H9 (cell line): Measurements from ENCODE around the gene AJAP1. TPM values are rescaled to one million over a fixed set of nuclear protein-coding genes. Genes with fewer than 3 reads are reported as not detected.

ENCODE experiments used
- DNase-seq: peaks from one replicate; pipeline ENCODE4 v3.0.0-alpha.2; 2017
- H2AFZ ChIP-seq: one replicate; pipeline ENCODE4 v1.6.1; 2013; ENCODE audit warnings: mild to moderate bottlenecking, low read length, control low read depth, moderate library complexity
- H2AK5ac ChIP-seq: 2 replicates; pipeline ENCODE4 v1.6.1; 2013; ENCODE audit warnings: low read length, control low read depth, mixed read lengths; ENCODE audit not compliant: insufficient read length
- H2BK120ac ChIP-seq: one replicate; pipeline ENCODE4 v1.6.1; 2013; ENCODE audit warnings: low read depth, mild to moderate bottlenecking, low read length, control low read depth, inconsistent platforms; ENCODE audit not compliant: poor library complexity, severe bottlenecking
- H2BK12ac ChIP-seq: 2 replicates; pipeline ENCODE4 v1.6.1; 2013; ENCODE audit warnings: low read length, control low read depth, mixed read lengths, low read depth; ENCODE audit not compliant: insufficient read length
- H2BK15ac ChIP-seq: 2 replicates; pipeline ENCODE4 v1.6.1; 2013; ENCODE audit warnings: low read depth, low read length, control low read depth
- H2BK20ac ChIP-seq: one replicate; pipeline ENCODE4 v1.6.1; 2013; ENCODE audit warnings: low read depth, mild to moderate bottlenecking, low read length, control low read depth, inconsistent platforms; ENCODE audit not compliant: poor library complexity, severe bottlenecking
- H2BK5ac ChIP-seq: 2 replicates; pipeline ENCODE4 v1.6.1; 2013; ENCODE audit warnings: low read length, control low read depth, mixed read lengths; ENCODE audit not compliant: insufficient read length
- H3K14ac ChIP-seq: 2 replicates; pipeline ENCODE4 v1.6.1; 2013; ENCODE audit warnings: low read length, control low read depth; ENCODE audit not compliant: insufficient read depth
- H3K18ac ChIP-seq: 2 replicates; pipeline ENCODE4 v1.6.1; 2013; ENCODE audit warnings: low read depth, mild to moderate bottlenecking, mixed read lengths, low read length, control low read depth; ENCODE audit not compliant: insufficient read length
- H3K23ac ChIP-seq: 2 replicates; pipeline ENCODE4 v1.6.1; 2013; ENCODE audit warnings: low read length, control low read depth, mixed read lengths, low read depth; ENCODE audit not compliant: insufficient read length
- H3K23me2 ChIP-seq: 2 replicates; pipeline ENCODE4 v1.6.1; 2013; ENCODE audit warnings: low read depth, mild to moderate bottlenecking, mixed read lengths, low read length, control low read depth; ENCODE audit not compliant: insufficient read length, poor library complexity, severe bottlenecking
- H3K27ac ChIP-seq: 2 replicates; pipeline ENCODE4 v1.5.1; 2013; ENCODE audit warnings: low read length, control low read depth, mixed read lengths, low read depth; ENCODE audit not compliant: insufficient read length
- H3K27me3 ChIP-seq: 2 replicates; pipeline ENCODE4 v1.6.1; 2013; ENCODE audit warnings: low read length, control low read depth, inconsistent platforms; ENCODE audit not compliant: insufficient read depth
- H3K4ac ChIP-seq: 2 replicates; pipeline ENCODE4 v1.6.1; 2013; ENCODE audit warnings: low read depth, mild to moderate bottlenecking, control low read depth, inconsistent platforms, low read length, moderate library complexity
- H3K4me1 ChIP-seq: 2 replicates; pipeline ENCODE4 v1.6.1; 2013; ENCODE audit warnings: low read length, control low read depth, inconsistent platforms; ENCODE audit not compliant: insufficient read depth
- H3K4me2 ChIP-seq: 2 replicates; pipeline ENCODE4 v1.6.1; 2013; ENCODE audit warnings: low read length, control low read depth, mixed read lengths; ENCODE audit not compliant: insufficient read length, insufficient read depth
- H3K56ac ChIP-seq: 2 replicates; pipeline ENCODE4 v1.6.1; 2013; ENCODE audit warnings: low read depth, mild to moderate bottlenecking, mixed read lengths, low read length, control low read depth; ENCODE audit not compliant: insufficient read length
- H3K79me1 ChIP-seq: 2 replicates; pipeline ENCODE4 v1.6.1; 2013; ENCODE audit warnings: low read depth, mild to moderate bottlenecking, moderate library complexity, low read length, control low read depth, inconsistent platforms; ENCODE audit not compliant: insufficient read depth, poor library complexity, severe bottlenecking
- H3K79me2 ChIP-seq: 2 replicates; pipeline ENCODE4 v1.6.1; 2013; ENCODE audit warnings: low read length, control low read depth, inconsistent platforms; ENCODE audit not compliant: insufficient read depth
- H3K9ac ChIP-seq: 2 replicates; pipeline ENCODE4 v1.6.1; 2013; ENCODE audit warnings: low read length, control low read depth, mixed read lengths; ENCODE audit not compliant: insufficient read length; ENCODE audit errors: extremely low read depth
- H3K9me3 ChIP-seq: one replicate; pipeline ENCODE4 v1.6.1; 2013; ENCODE audit warnings: low read depth, low read length, inconsistent platforms; ENCODE audit not compliant: control insufficient read depth
- H3T11ph ChIP-seq: one replicate; pipeline ENCODE4 v1.6.1; 2013; ENCODE audit warnings: mild to moderate bottlenecking, low read length, control low read depth, inconsistent platforms
- H4K20me1 ChIP-seq: one replicate; pipeline ENCODE4 v1.6.1; 2013; ENCODE audit not compliant: control insufficient read depth, insufficient read length, insufficient read depth
- H4K5ac ChIP-seq: 2 replicates; pipeline ENCODE4 v1.6.1; 2013; ENCODE audit warnings: low read depth, mild to moderate bottlenecking, mixed read lengths, low read length, control low read depth; ENCODE audit not compliant: insufficient read length
- H4K8ac ChIP-seq: replicated peaks from 2 replicates; pipeline ENCODE4 v1.6.1; 2013; ENCODE audit warnings: low read length, control low read depth, mixed read lengths, low read depth; ENCODE audit not compliant: insufficient read length
- H4K91ac ChIP-seq: 2 replicates; pipeline ENCODE4 v1.6.1; 2013; ENCODE audit warnings: low read depth, mild to moderate bottlenecking, moderate library complexity, mixed read lengths, low read length, control low read depth; ENCODE audit not compliant: insufficient read length
- H3K27ac Mint-ChIP-seq, 3 experiments: 2 replicates in 2 of 3; 3 replicates in 1 of 3; pipeline ENCODE4 v1.8.0; 2020 to 2021; ENCODE audit warnings: mixed read lengths in 3 of 3, mild to moderate bottlenecking in 1 of 3, moderate library complexity in 1 of 3
- H3K27me3 Mint-ChIP-seq: 2 replicates; pipeline ENCODE4 v1.8.0; 2021; ENCODE audit warnings: low read depth, mild to moderate bottlenecking, moderate library complexity, mixed read lengths
- H3K36me3 Mint-ChIP-seq, 3 experiments: 2 replicates in 2 of 3; 3 replicates in 1 of 3; pipeline ENCODE4 v1.8.0; 2020 to 2021; ENCODE audit warnings: low read depth in 3 of 3, mixed read lengths in 3 of 3; ENCODE audit not compliant: insufficient read depth in 1 of 3
- H3K4me1 Mint-ChIP-seq, 2 experiments: 2 replicates each; pipeline ENCODE4 v1.8.0; 2020; ENCODE audit warnings: mixed read lengths in 2 of 2
- H3K4me3 Mint-ChIP-seq, 2 experiments: 2 replicates in 1 of 2; 3 replicates in 1 of 2; pipeline ENCODE4 v1.8.0; 2020 to 2021; ENCODE audit warnings: mild to moderate bottlenecking in 2 of 2, mixed read lengths in 2 of 2, moderate library complexity in 1 of 2
- H3K9me3 Mint-ChIP-seq, 2 experiments: 2 replicates in 1 of 2; 3 replicates in 1 of 2; pipeline ENCODE4 v1.8.0; 2020; ENCODE audit warnings: mild to moderate bottlenecking in 2 of 2, mixed read lengths in 2 of 2, moderate library complexity in 1 of 2
- CTCF ChIP-seq: fragments of 200-600 bp; sonication (generic); conservative IDR thresholded peaks from 3 replicates; pipeline ENCODE4 v1.8.0; 2021; ENCODE audit warnings: antibody characterized with exemption, mild to moderate bottlenecking
- whole genome bisulfite sequencing: extraction: QIAGEN DNeasy Blood & Tissue Kit; methylation state at CpG from one replicate; pipeline ENCODE4 v1.1.7; 2013; ENCODE audit warnings: missing lambda C conversion rate, low lambda C conversion rate, mixed read lengths; ENCODE audit not compliant: insufficient read length; ENCODE audit errors: extremely low coverage; 5-methylcytosine and 5-hydroxymethylcytosine counted together
- total RNA-seq: library from RNA; stranded (reverse); gene quantifications from 2 replicates; pipeline ENCODE4 v1.2.1, GENCODE V29; 2021

AJAP1 gene
- total RNA-seq, 1 experiment from 2014 or later, result 8.6 TPM

DNA sequence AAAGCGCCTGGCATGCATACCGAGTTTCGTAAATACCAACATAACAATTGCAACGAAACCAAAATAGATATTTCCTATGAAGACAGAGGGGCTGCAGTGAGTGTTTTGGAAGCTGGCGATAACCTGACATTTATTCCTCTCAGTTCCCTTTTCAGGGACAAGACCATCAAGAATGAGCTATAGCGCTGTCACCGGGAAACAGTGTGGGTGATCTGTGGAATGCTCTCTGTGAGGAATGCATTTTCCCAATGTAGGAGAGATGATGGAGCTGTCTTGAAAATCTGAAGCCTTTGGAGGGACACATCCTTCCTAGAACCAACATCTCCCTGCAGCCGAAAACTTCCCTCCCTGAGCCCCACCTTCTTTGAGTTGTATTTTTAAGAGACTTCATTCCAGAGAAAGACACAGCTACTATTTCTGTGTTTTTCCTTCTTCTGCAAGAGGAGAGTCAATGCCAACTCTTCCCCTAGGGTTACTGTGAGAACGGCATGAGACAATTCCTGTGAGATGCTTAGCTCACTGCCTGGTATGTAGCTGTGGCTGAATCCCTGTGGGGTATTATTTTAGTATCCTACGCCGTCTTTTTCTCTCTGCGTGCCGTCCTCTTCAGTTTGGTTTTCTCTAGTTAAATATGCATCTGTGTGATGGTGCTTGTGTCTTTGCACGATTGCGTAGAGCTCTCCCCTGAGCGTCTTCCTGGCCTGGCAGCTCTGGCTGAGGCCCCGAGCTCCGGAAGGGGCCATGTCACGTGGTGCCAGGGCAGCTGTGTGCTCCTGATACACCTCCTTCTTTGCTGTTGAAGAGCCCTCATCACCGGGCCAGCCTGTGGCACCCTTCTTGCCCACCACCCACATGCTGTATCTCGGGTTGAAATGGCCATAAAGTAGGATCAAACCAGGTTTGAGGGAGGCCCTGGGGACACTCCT lies 45.2 kb downstream of the AJAP1 start:
- peaks cover 17 to 27% of the 10 kb centered on the region in 2 experiments for H3K4me1 Mint-ChIP-seq
- H3K18ac ChIP-seq, result no peak overlapping the region
- H2BK120ac ChIP-seq, result no peak overlapping the region
- peak overlapping the region in 2 of 3 experiments; percentile 27 to 49; a peak in 2 of 7 replicates for H3K27ac Mint-ChIP-seq
- no peak overlapping the region for H3K9ac ChIP-seq
- no peak overlapping the region for H3K4me3 Mint-ChIP-seq
- H3K79me2 ChIP-seq, result no peaks in the 10 kb centered on the region
- H3K56ac ChIP-seq, result no peak overlapping the region
- H3K27ac ChIP-seq, result no peak overlapping the region
- H3K9me3 ChIP-seq, result no peaks in the 10 kb centered on the region
- H2AFZ ChIP-seq, result no peak overlapping the region
- H2BK12ac ChIP-seq, result no peak overlapping the region
- H4K91ac ChIP-seq, result no peak overlapping the region
- H3K27me3 Mint-ChIP-seq, result peaks cover 15% of the 10 kb centered on the region
- H2AK5ac ChIP-seq, result no peak overlapping the region
- no CpG with 5 or more reads among the region's 21 CpGs for WGBS
- no peaks in the 10 kb centered on the region for H3K4me1 ChIP-seq
- no peak overlapping the region for H4K5ac ChIP-seq
- H3K23me2 ChIP-seq, result no peaks in the 10 kb centered on the region
- H3K23ac ChIP-seq, result no peak overlapping the region
- no peak overlapping the region for H3K14ac ChIP-seq
- no peak overlapping the region for H2BK15ac ChIP-seq
- H3K4ac ChIP-seq, result no peak overlapping the region
- H2BK20ac ChIP-seq, result no peak overlapping the region
- H4K20me1 ChIP-seq, result no peaks in the 10 kb centered on the region
- H3K4me2 ChIP-seq, result no peak overlapping the region
- no peaks in the 10 kb centered on the region for H3K79me1 ChIP-seq
- DNase-seq, result no peak
- no peak overlapping the region for H2BK5ac ChIP-seq
- H3T11ph ChIP-seq, result no peak overlapping the region
- no peak overlapping the region for H4K8ac ChIP-seq
- H3K36me3 Mint-ChIP-seq, result peaks cover 0 to 7% (median 0%) of the 10 kb centered on the region in 3 experiments; a peak in 3 of 7 replicates
- H3K27me3 ChIP-seq, result no peaks in the 10 kb centered on the region
- TF ChIP-seq CTCF, result no peak
- H3K9me3 Mint-ChIP-seq, result peaks cover 0 to 7% of the 10 kb centered on the region in 2 experiments; a peak in 2 of 5 replicates
